SK-N-MC (cell line): Measurements from ENCODE around the gene NTRK1.

Source experiments
- DNase-seq: peaks from one replicate; pipeline ENCODE4 v3.0.0-alpha.2; 2011; ENCODE audit warnings: low read depth, low spot score
- H3K27ac ChIP-seq: fragments of 200-600 bp; sonication (generic); 2 replicates; pipeline ENCODE4 v1.5.1; 2016; ENCODE audit warnings: mixed run types
- H3K36me3 ChIP-seq: fragments of 200-600 bp; sonication (generic); 2 replicates; pipeline ENCODE4 v1.6.1; 2017; ENCODE audit warnings: antibody characterized with exemption, low read length, mixed read lengths; ENCODE audit not compliant: insufficient read depth
- H3K4me3 ChIP-seq: fragments of 200-600 bp; sonication (generic); 2 replicates; pipeline ENCODE4 v1.5.1; 2016
- H3K9ac ChIP-seq: fragments of 200-600 bp; sonication (generic); 2 replicates; pipeline ENCODE4 v1.8.0; 2017; ENCODE audit warnings: mixed run types, mixed read lengths; ENCODE audit not compliant: insufficient read length
- H3K9me3 ChIP-seq: fragments of 200-600 bp; sonication (generic); 2 replicates; pipeline ENCODE4 v1.6.1; 2017; ENCODE audit warnings: low read depth, mild to moderate bottlenecking, antibody characterized with exemption, low read length, moderate library complexity, mixed read lengths
- EZH2 ChIP-seq: fragments of 200-600 bp; sonication (generic); IDR thresholded peaks from one replicate; pipeline ENCODE4 v1.6.1; 2017; ENCODE audit warnings: antibody characterized with exemption
- FOXP2 ChIP-seq: optimal IDR thresholded peaks from 2 replicates; pipeline ENCODE3; 2011; ENCODE audit warnings: mild to moderate bottlenecking, moderate library complexity; ENCODE audit not compliant: insufficient read depth; ENCODE audit errors: extremely low read length, control extremely low read depth
- POLR2AphosphoS5 ChIP-seq: IDR thresholded peaks from 2 replicates; pipeline ENCODE4 v1.6.1; 2012; ENCODE audit warnings: mild to moderate bottlenecking, low read depth, low read length, borderline replicate concordance

NTRK1 gene

GRCh38 chr1:156842618-156843300 lies 17.9 kb upstream of the NTRK1 start:
- H3K4me3 ChIP-seq = no peak overlapping the region
- H3K36me3 ChIP-seq = no peaks in the 10 kb centered on the region
- H3K27ac ChIP-seq = no peak overlapping the region
- no peak overlapping the region for H3K9ac ChIP-seq
- no peak for DNase-seq
- no peak for TF ChIP-seq EZH2
- no peak for TF ChIP-seq FOXP2
- no peak for TF ChIP-seq POLR2AphosphoS5
- no peaks in the 10 kb centered on the region for H3K9me3 ChIP-seq

GRCh38 chr1:156844102-156844501 lies 16.6 kb upstream of the NTRK1 start:
- H3K9ac ChIP-seq = no peak overlapping the region
- no peak overlapping the region for H3K27ac ChIP-seq
- TF ChIP-seq EZH2 (no peak), POLR2AphosphoS5 (no peak), FOXP2 (no peak)
- DNase-seq = no peak
- no peaks in the 10 kb centered on the region for H3K9me3 ChIP-seq
- no peak overlapping the region for H3K4me3 ChIP-seq
- H3K36me3 ChIP-seq = no peaks in the 10 kb centered on the region

GRCh38 chr1:156844638-156845037 lies 16.0 kb upstream of the NTRK1 start:
- TF ChIP-seq POLR2AphosphoS5 (no peak), FOXP2 (no peak), EZH2 (no peak)
- Histone ChIP-seq H3K4me3 (peak overlapping the region; percentile 81), H3K9me3 (no peaks in the 10 kb centered on the region), H3K9ac (no peak overlapping the region), H3K36me3 (no peaks in the 10 kb centered on the region), H3K27ac (no peak overlapping the region)
- no peak for DNase-seq

- no peak for DNase-seq
- Histone ChIP-seq H3K9ac (no peak overlapping the region), H3K4me3 (peak overlapping the region; percentile 81), H3K9me3 (no peaks in the 10 kb centered on the region), H3K27ac (no peak overlapping the region), H3K36me3 (no peaks in the 10 kb centered on the region)
- TF ChIP-seq FOXP2 (no peak), EZH2 (no peak), POLR2AphosphoS5 (no peak)
Measured at GRCh38 chr1:156845055-156845952, 15.4 kb upstream of the NTRK1 start.

GRCh38 chr1:156845953-156846545 lies 14.6 kb upstream of the NTRK1 start:
- Histone ChIP-seq H3K9ac (no peak overlapping the region), H3K27ac (no peak overlapping the region), H3K4me3 (no peak overlapping the region), H3K36me3 (no peaks in the 10 kb centered on the region), H3K9me3 (no peaks in the 10 kb centered on the region)
- no peak for TF ChIP-seq POLR2AphosphoS5
- TF ChIP-seq FOXP2 = no peak
- TF ChIP-seq EZH2 = no peak
- no peak for DNase-seq

- Histone ChIP-seq H3K9me3 (no peaks in the 10 kb centered on the region), H3K9ac (no peak overlapping the region), H3K4me3 (no peak overlapping the region), H3K27ac (no peak overlapping the region), H3K36me3 (no peaks in the 10 kb centered on the region)
- TF ChIP-seq EZH2 (no peak), POLR2AphosphoS5 (no peak), FOXP2 (no peak)
- DNase-seq = no peak
Measured at GRCh38 chr1:156846643-156847042, 14.0 kb upstream of the NTRK1 start.

- TF ChIP-seq EZH2 (no peak), POLR2AphosphoS5 (no peak), FOXP2 (no peak)
- Histone ChIP-seq H3K9ac (no peak overlapping the region), H3K9me3 (no peaks in the 10 kb centered on the region), H3K4me3 (no peak overlapping the region), H3K36me3 (no peaks in the 10 kb centered on the region), H3K27ac (no peak overlapping the region)
- no peak for DNase-seq
Measured at GRCh38 chr1:156847591-156848460, 12.8 kb upstream of the NTRK1 start.
